ENCODE data around the gene PLEKHF1. TPM values are rescaled to one million over a fixed set of nuclear protein-coding genes. Genes with fewer than 3 reads are reported as not detected.

PLEKHF1 gene
- total and polyA plus RNA-seq, 2 of the 13 experiments (the other 11 are each of a cell fraction or from before 2014, with no cell fraction given): 2.9 to 3.8 TPM

DNA sequence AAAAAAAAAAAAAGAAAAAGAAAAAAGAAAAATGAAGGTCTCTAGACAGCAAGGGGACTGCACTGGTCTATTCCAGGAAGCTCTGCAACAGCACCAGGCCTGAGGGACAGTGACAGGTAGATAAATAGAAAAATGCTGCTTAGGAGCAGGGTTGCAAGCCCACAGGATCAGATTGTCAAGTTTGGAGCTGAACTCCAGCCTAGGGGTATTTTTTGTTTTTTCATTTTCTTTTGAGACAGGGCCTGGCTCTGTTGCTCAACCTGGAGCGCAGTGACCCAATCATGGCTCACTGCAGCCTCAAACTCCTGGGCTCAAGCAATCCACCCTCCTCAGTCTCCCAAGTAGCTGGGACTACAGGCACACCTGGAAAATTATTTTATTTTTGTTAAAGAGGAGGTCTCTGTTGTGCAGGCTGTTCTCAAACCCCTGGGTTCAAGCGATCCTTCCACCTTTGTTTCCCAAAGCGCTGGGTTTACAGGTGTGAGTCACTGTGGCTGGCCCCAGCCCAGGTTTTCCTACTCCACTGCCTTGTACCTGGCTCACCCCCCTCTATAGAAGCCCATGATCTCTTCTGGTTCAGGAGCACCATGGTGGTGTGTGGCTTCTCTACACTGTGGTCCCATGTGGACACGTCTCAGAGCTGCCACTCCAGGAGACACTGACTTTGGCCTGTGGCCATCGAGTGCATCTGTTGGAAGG lies 35.3 kb upstream of the PLEKHF1 start:
- H2AFZ ChIP-seq (ENCODE audit: low read length): no peak overlapping the region
- H3K27ac ChIP-seq (ENCODE audit: extremely low read length, insufficient read depth, low read length): no peak overlapping the region
- peaks cover 12% of the 10 kb centered on the region for H3K4me1 ChIP-seq (ENCODE audit: insufficient read depth, low read length)
- ChIA-PET POLR2A (interaction anchor here (1.1 kb wide), 1 partner anchor 24 kb away, joined by 4 read pairs; the partner anchor contains the start of gene POP4), CTCF (ENCODE audit: low intra/inter-chr PET ratio, low total read pairs) (no interaction called here)
- H3K27me3 ChIP-seq (ENCODE audit: control insufficient read depth in 1 of 2, insufficient read depth in 2 of 2, low read length in 2 of 2): peaks cover 0 to 5% of the 10 kb centered on the region in 2 experiments; a peak in 2 of 5 replicates
- H3K36me3 ChIP-seq (replicated peaks in 1 of 2; ENCODE audit: control insufficient read depth in 1 of 2, insufficient read depth in 2 of 2, low read length in 2 of 2): no peaks in the 10 kb centered on the region
- H4K20me1 ChIP-seq (ENCODE audit: insufficient read depth, low read length): no peaks in the 10 kb centered on the region
- TF ChIP-seq SMARCC2 (IDR thresholded peaks at IDR 0.05) (no peak), ZNF138 (CRISPR knock-in tag; IDR thresholded peaks at IDR 0.05; ENCODE audit: low read depth) (no peak), FOSL1 (CRISPR knock-in tag; IDR thresholded peaks at IDR 0.05; ENCODE audit: borderline replicate concordance) (no peak), SRY (CRISPR knock-in tag; IDR thresholded peaks at IDR 0.05) (no peak), NCOR1 (IDR thresholded peaks at IDR 0.05; ENCODE audit: borderline replicate concordance, low read length) (no peak), ZNF713 (CRISPR knock-in tag; IDR thresholded peaks at IDR 0.05) (no peak), NONO (IDR thresholded peaks at IDR 0.05) (no peak), NONO (CRISPR knock-in tag; conservative IDR thresholded peaks at IDR 0.05) (no peak), DPF2 (CRISPR knock-in tag; IDR thresholded peaks at IDR 0.05; ENCODE audit: borderline replicate concordance, low read depth) (no peak), ZNF703 (CRISPR knock-in tag; IDR thresholded peaks at IDR 0.05; ENCODE audit: borderline replicate concordance) (no peak), TBX2 (CRISPR knock-in tag; IDR thresholded peaks at IDR 0.05; ENCODE audit: borderline replicate concordance) (no peak), HOXA9 (CRISPR knock-in tag; IDR thresholded peaks at IDR 0.05; ENCODE audit: borderline replicate concordance) (no peak)
- intact Hi-C loops (cut with micrococcal nuclease; ENCODE audit: unreplicated experiment) (no loop called here), in situ Hi-C loops (cut with HindIII; ENCODE audit: extremely low pct_ligation_motif_present, low pct_unique_long_range_greater_than_20kb) (no loop called here)
- no peak overlapping the region for H3K4me2 ChIP-seq (ENCODE audit: low read depth, low read length)
- ATAC-seq: no peak
- 58% methylated on average over 5 of the region's 5 CpGs for WGBS (ENCODE audit: low lambda C conversion rate)
- H3K4me3 ChIP-seq (replicated peaks in 1 of 3; ENCODE audit: insufficient read depth in 1 of 3, low read depth in 2 of 3, low read length in 3 of 3): no peak overlapping the region
- no TSS peak for BruUV-seq (replicated peaks)
- H3K9me3 ChIP-seq (ENCODE audit: low read length): no peaks in the 10 kb centered on the region
- no peaks in the 10 kb centered on the region for H3K79me2 ChIP-seq (ENCODE audit: insufficient read depth, low read length)
- no peak overlapping the region for H3K9ac ChIP-seq (ENCODE audit: insufficient read depth, low read depth, low read length)
- no peak for DNase-seq (ENCODE audit: low spot score)
- FAIRE-seq: no peak
